Skeletal muscle cell (primary cell): ENCODE measurements around the gene ZNF543.
"Not testable (repeated sequence)": the region's sequence is repeated elsewhere in the genome, so short reads cannot be mapped to it uniquely, and the experiment has no call there.

Experiments
- DNase-seq: peaks from one replicate; pipeline ENCODE4 v3.0.0-alpha.2; 2010; ENCODE audit warnings: low read depth
- H3K4me3 ChIP-seq: 2 replicates; pipeline ENCODE4 v1.5.1; 2011; ENCODE audit warnings: low read depth, mild to moderate bottlenecking, control low read depth, low read length, moderate library complexity

ZNF543 gene

GRCh38 chr19:57374647-57375046 lies 54.4 kb downstream of the ZNF543 start:
- not testable (repeated sequence) for H3K4me3 ChIP-seq, DNase-seq

DNA sequence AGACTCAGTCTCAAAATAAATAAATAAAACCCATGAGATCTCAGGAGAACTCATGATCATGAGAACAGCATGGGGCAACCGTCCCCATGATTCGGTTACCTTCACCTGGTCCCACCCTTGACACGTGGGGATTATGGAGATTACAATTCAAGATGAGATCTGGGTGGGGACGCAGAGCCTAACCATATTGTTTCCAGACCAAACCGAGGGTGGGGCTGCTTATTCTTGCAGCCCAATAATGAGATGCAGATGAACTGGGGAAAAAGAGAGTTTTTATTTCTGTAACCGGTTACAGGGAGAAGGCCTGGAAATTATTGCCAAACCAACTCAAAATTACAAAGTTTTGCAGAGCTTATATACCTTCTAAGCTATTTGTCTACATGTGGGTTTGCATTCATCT lies 55.9 kb downstream of the ZNF543 start:
- H3K4me3 ChIP-seq, result no peak overlapping the region
- no peak for DNase-seq

GRCh38 chr19:57377498-57378146 lies 57.4 kb downstream of the ZNF543 start:
- no peak for DNase-seq
- no peak overlapping the region for H3K4me3 ChIP-seq
